Pons (tissue), 1 donor: ENCODE results near the gene LNX2.

Source experiments
- DNase-seq: peaks from one replicate; pipeline ENCODE4 v3.0.0-alpha.2; 2016; ENCODE audit warnings: low spot score

The LNX2 gene

GRCh38 chr13:27504868-27505194 is 115.5 kb downstream of the LNX2 start:
- DNase-seq: no peak

GRCh38 chr13:27504128-27504867 is 116.0 kb downstream of the LNX2 start:
- DNase-seq: no peak

- DNase-seq: no peak
Observed at GRCh38 chr13:27500806-27501534, 119.4 kb downstream of the LNX2 start.

DNA sequence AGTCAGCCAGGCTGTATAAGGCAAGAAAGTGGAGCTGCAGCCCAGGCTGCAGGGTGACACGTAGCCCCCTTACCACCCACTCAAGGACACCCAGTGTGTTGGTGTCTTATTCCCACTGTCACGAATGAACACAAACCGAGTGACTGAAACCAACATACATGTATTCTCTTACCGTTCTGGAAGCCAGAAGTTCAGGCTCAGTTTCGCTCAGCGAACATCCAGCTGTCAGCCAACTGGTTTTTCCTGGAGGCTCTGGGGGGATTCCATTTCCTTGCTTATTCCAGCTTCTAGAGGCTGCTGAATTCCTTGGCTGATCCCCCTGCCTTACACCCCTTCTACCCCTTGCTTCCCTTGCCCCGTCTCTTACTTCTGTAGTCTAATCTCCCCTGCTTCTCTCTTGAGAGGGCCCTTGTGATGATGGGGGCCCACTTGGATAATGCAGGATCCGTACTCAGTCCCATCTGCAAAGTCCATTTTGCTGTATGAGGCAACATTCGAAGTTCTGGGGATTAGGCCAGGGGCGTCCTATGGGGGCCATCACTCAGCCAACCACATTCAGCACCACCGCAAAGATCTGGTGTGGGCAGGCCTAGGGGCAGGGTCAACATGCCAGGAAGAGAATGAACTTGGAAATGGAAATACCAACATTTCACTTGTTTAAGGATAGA is 122.6 kb downstream of the LNX2 start:
- no peak for DNase-seq

- DNase-seq: no peak
Observed at GRCh38 chr13:27496536-27497273, 123.6 kb downstream of the LNX2 start.

DNA sequence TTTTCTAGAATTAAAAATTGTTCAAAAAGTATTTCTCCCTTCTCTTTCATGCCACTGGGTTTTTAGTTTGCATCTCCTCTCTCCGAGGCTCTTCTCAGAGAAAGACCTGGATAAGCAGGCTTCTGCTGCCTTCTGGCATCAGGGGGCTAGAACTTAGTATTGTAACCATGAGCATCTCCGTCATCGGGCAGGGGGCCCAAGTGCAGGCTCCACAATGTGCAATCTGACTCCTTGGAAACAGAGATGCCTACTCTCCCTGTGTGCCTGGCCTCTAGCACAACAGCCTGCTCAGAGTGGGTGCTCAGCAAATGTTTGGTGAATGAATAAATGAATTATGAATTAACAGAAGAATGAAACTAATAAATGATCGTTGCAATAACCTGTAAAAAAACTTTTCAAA is 124.3 kb downstream of the LNX2 start:
- DNase-seq: no peak
